ENCODE measurements around the gene CTIF.

GRCh38 chr18:48605408-48605845 is 66.6 kb downstream of the CTIF start:
- TF ChIP-seq CTCF (IDR thresholded peaks at IDR 0.05; ENCODE audit: low read depth, low read length, missing input control): peak; percentile 43
- TF ChIP-seq, protein P1, sequence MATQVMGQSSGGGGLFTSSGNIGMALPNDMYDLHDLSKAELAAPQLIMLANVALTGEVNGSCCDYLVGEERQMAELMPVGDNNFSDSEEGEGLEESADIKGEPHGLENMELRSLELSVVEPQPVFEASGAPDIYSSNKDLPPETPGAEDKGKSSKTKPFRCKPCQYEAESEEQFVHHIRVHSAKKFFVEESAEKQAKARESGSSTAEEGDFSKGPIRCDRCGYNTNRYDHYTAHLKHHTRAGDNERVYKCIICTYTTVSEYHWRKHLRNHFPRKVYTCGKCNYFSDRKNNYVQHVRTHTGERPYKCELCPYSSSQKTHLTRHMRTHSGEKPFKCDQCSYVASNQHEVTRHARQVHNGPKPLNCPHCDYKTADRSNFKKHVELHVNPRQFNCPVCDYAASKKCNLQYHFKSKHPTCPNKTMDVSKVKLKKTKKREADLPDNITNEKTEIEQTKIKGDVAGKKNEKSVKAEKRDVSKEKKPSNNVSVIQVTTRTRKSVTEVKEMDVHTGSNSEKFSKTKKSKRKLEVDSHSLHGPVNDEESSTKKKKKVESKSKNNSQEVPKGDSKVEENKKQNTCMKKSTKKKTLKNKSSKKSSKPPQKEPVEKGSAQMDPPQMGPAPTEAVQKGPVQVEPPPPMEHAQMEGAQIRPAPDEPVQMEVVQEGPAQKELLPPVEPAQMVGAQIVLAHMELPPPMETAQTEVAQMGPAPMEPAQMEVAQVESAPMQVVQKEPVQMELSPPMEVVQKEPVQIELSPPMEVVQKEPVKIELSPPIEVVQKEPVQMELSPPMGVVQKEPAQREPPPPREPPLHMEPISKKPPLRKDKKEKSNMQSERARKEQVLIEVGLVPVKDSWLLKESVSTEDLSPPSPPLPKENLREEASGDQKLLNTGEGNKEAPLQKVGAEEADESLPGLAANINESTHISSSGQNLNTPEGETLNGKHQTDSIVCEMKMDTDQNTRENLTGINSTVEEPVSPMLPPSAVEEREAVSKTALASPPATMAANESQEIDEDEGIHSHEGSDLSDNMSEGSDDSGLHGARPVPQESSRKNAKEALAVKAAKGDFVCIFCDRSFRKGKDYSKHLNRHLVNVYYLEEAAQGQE (IDR thresholded peaks at IDR 0.05): no peak
- TF ChIP-seq SP1 (IDR thresholded peaks at IDR 0.05): no peak
- no peak for TF ChIP-seq JUND (IDR thresholded peaks at IDR 0.05)
- no peak for TF ChIP-seq ATF3 (IDR thresholded peaks at IDR 0.05)
- TF ChIP-seq, protein P2, sequence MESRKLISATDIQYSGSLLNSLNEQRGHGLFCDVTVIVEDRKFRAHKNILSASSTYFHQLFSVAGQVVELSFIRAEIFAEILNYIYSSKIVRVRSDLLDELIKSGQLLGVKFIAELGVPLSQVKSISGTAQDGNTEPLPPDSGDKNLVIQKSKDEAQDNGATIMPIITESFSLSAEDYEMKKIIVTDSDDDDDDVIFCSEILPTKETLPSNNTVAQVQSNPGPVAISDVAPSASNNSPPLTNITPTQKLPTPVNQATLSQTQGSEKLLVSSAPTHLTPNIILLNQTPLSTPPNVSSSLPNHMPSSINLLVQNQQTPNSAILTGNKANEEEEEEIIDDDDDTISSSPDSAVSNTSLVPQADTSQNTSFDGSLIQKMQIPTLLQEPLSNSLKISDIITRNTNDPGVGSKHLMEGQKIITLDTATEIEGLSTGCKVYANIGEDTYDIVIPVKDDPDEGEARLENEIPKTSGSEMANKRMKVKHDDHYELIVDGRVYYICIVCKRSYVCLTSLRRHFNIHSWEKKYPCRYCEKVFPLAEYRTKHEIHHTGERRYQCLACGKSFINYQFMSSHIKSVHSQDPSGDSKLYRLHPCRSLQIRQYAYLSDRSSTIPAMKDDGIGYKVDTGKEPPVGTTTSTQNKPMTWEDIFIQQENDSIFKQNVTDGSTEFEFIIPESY (IDR thresholded peaks at IDR 0.05): no peak

Data from liver (tissue), 3 donors.